Activated T-cell treated with anti-CD3 and anti-CD28 coated beads for 48 hours (primary cell): ENCODE data around the gene AK5.
"Not testable (repeated sequence)": the region's sequence is repeated elsewhere in the genome, so short reads cannot be mapped to it uniquely, and the experiment has no call there.

Experiments used
- DNase-seq: peaks from one replicate; pipeline ENCODE4 v3.0.0-alpha.2; 2020; ENCODE audit warnings: low read depth

AK5 gene

DNA sequence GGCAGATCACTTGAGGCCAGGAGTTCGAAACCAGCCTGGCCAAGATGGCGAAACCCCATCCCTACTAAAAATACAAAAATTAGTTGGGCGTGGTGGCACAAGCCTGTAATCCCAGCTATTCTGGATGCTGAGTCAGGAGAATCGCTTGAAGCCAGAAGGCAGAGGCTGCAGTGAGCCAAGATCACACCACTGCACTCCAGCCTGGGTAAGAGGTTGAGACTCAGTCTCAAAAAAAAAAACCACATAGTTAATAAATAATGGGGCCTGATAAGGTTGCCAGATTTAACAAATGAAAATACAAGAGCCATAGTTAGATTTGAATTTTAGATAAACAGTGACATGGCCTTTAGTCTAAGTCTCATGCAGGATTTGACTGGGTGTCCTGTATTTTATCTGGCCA is 225.0 kb downstream of the AK5 start:
- no peak for DNase-seq

DNA sequence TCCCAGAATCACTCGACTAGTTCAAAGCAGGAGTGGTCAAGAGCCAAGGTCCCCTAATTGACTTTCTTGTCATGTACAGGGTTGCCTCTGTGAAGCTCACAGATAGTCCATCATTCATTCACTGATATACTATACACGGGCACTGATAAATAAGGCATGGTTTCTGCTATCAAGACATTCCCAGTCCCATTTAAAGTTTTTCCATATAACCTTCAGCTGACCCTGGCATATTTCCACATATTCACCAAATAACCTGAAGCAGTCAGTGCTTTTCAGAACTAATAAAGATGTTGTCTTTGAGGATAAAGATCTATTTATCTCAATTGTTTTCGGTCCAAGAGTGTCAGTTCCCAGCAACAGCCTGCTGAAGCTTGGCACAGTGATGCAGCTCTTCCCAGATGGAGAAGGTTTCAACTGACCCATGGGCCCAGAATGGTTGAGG is 227.3 kb downstream of the AK5 start:
- DNase-seq: no peak

DNA sequence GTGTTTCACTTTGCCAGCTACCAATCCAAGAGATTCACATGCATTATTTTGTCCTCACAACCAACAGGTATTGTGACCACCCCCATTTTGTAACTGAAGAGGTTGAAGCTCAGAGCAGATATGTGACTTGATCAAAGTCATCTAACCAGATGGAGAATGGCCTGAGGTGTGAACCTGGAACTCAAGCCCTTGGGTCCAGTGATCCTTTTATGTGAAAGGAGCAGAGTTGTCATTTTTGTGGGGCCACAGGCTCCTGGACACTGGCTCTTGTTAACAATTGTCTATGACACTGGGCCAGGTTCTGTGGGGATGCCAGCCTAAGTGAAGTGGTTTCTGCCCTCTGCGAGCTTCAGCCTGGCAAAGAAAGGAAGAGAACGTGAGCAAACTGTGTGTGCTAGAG is 228.1 kb downstream of the AK5 start:
- no peak for DNase-seq

DNA sequence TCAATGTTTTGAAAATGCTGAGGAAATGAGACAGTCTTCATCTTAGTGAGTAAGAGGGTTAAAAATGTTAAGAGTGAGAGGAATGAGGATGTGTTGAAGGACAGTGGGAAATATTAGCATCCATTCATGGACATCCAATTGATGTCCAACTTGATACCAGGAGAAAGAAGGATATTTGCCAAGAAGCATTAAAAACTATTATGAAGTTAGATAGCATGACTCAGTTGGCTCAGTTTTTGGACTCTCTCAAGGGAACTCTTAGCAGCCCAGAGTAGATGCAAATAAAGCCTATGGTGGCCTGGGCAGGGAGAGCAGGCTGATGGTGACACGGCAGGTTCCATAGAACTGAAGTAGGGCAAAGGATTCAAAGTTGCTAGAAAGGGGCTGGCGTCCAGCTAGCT is 229.6 kb downstream of the AK5 start:
- no peak for DNase-seq

- DNase-seq: not testable (repeated sequence)
Observed at GRCh38 chr1:77512650-77513049, 230.8 kb downstream of the AK5 start.

DNA sequence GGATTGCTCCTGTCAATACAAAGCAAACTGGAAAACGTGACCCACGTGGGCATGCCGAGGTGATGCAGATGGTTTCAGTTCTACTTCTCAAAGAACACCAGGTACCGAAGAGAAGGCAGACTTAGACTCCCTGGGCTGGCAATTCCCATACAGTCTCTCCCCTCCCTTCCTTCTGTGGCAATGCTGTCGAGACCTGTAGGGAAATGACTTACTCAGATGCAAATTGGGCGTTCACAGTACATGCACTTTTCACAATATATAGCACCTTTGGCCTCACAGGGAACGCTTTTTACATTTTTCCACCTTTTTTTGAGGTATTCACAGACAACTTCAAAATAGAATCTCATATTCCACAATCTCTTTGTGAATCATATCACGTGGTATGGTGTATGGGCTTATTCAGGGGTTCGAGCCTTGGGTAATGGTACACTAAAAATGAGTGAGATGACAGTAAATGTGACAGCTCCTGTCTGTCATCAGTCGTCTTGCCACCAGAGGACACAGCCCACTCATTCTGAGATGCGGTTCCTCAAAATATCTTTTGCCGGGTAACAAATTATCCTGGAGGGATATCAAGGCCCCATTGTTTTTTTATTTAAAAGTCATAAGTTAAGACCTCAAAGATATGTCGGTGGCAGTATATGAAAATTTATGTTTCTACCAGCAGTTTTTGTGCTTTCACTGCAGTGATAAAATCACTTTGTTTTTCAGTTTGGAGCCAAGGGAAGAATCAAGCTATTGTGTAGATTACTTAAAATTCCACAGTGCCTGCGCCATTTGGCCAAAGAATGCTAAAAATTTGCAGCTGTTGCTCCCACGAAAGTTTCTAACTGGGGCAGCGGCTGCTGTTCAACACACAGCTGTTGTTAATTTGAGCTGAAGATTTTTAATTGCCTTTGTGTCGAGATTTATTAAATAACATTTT is 232.3 kb downstream of the AK5 start:
- no peak for DNase-seq

GRCh38 chr1:77514921-77515776 is 233.3 kb downstream of the AK5 start:
- no peak for DNase-seq

DNA sequence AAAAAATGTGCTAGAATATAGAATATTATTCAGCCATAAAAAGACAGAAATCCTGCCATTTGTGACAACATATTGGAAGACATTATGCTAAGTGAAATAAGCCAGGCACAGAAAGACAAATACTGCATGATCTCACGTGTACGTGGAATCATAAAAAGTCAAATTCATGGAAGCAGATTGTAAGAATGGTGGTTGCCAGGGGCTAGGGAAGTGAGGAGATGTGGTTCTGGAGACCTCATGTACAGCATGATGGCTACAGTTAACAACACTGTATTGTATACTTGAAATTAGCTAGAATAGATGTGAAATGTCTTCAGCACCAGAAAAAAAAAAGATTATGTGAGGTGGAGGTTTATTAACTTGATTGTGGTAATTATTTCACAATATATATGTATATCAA is 234.3 kb downstream of the AK5 start:
- no peak for DNase-seq

DNA sequence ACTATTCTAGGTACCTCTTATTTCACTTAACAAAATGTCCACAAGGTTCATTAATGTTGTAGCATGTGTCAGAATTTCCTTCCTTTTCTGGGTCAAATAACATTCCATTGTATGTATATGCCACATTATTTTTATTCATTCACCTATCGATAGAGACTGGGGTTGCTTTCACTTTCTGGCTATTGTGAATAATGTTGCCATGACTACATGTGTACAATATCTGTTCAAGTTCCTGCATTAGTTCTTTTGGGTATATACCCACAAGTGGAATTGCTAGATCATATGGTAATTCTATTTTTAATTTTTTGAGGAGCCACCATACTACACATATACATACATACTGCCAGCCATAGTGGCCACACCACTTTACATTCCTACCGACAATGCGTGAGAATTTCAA is 242.2 kb downstream of the AK5 start:
- no peak for DNase-seq

GRCh38 chr1:77531149-77531548 is 249.3 kb downstream of the AK5 start:
- DNase-seq: not testable (repeated sequence)

GRCh38 chr1:77531596-77532280 is 249.9 kb downstream of the AK5 start:
- DNase-seq: not testable (repeated sequence)

GRCh38 chr1:77532641-77533040 is 250.8 kb downstream of the AK5 start:
- DNase-seq: no peak

- DNase-seq: peak; percentile 29
Observed at GRCh38 chr1:77533660-77534305, 252.0 kb downstream of the AK5 start.

DNA sequence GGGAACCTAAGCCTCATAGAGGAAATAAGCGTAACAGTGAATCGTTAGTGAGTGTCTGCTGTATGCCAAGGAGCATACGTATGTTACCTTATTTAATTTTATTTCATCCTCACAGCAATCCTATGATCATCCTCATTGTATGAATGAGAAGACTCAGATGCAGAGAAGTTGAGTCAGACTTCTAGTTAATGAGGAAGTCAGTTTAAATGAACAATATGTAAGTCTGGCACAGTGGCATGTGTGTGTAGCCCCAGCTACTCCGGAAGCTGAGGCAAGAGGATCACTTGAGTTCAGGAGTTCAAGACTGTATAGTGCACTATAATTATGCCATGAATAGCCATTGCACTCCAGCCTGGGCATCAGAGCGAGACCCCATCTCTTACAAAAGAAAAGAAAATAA is 252.6 kb downstream of the AK5 start:
- no peak for DNase-seq

- DNase-seq: no peak
Observed at GRCh38 chr1:77536813-77537212, 255.0 kb downstream of the AK5 start.

DNA sequence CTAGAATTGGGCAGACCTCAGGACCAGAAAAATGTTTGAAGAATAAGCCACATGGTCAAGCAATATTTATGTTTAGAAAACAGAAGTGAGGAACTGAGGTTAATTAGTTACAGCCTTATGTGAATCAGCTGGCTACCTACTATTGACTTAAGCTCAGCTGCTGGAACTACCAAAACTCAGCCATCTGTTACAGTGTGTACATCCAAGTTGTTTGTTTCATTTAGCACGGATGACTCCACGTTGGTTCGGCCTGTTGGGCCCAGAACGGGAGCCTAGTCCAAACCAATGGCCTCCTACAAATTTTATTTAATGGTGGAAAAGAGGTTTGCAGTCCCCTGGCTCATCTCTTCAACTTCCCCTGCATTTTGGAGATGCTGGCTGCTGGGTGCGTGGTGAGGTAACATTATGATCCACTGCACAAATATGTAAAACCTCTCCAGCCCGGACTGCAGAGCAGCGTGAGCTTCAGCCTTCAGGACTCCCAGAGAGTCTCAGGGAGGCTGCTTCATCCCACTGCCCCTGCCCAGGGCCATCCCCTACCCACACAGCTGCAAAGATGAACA is 257.2 kb downstream of the AK5 start:
- no peak for DNase-seq

DNA sequence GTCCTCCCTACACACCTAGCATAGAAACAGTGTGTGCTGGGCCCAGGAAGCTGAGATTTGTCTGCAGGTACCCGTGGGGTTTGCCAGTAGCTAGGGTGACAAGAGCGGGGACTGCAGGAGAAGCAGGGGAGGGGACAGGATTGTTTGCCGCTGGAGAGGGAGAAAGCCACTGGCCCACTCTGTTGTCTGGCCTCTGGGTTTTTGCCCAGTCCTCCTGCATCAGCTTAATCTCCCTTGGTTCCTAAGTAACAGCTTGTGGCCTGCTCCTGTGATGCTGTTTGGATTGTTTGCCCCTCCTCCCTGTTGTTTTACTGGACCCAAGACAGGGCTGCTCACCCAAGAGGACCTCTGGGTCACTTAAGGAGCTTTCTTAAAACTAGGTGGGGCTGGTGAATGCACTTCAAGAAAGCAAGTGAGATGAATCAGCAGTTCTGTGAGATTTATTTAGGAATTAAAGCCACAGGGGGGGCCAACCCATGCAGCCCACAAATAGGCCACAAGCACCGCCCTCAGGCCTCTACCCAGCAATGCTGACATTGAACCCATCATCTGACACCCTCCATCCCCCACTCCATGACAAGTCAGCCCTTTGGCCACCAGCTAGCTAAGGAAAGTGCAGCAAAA is 257.8 kb downstream of the AK5 start:
- DNase-seq: no peak

- DNase-seq: no peak
Observed at GRCh38 chr1:77540501-77541161, 258.8 kb downstream of the AK5 start.

DNA sequence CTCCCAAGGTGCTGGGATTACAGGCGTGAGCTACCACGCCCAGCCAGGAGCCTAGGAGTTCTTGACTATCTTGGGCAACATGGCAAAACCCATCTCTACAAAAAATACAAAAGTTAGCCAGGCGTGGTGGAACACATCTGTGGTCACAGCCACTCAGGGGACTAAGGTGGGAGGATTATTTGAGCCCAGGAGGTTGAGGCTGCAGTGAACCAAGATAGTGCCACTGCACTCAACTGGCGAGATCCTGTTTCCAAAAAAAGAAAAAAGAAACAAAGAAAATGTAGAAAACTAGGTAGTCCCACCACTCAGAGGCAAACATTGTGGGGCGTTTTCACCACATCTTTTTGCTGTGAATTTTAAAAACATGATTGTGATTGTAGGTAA is 259.3 kb downstream of the AK5 start:
- DNase-seq: no peak

DNA sequence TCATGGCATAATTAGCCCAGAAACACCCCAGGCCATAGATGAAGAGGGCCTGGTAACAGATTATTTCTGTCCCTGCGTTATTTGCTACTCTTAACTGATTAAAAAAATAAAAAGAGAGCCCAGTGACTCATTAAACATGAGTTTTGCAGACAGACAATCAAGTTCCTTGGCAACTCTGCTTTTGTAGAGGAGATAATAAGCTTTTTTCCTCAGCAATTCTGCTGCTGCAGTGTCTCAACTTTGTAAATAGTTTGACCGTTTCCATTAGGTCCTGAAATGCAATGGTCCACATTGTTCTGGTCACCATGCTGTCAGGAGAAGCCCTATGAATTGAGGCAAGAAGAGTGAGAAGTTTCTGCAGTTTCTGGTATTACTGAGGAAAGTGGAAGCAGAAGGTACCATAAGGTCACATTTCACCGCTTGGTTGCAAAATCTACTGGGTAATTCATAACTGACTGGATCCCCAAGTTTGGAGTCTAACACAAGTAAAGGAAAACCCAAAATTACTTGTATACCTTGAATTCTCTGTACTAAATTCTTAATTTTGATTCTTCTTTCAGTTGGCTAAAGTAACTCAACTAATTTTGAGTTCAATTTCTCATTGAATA is 261.1 kb downstream of the AK5 start:
- no peak for DNase-seq
